ENCODE measurements around the gene ENTPD7. TPM values are rescaled to one million over a fixed set of nuclear protein-coding genes. Genes with fewer than 3 reads are reported as not detected.

ENTPD7 gene
- total and polyA plus RNA-seq, 8 donors, result 1.2 to 36.2 (median 12.2) TPM; not detected in 1

- H3K4me3 ChIP-seq, result no peak overlapping the region
- peaks cover 24 to 92% (median 77%) of the 10 kb centered on the region in 4 donors for H3K36me3 ChIP-seq
- H3K9me3 ChIP-seq, result no peaks in the 10 kb centered on the region
- peak overlapping the region in 4 of 5 donors; percentile 45 to 58 (median 50) for H3K27ac ChIP-seq
- H3K27me3 ChIP-seq, result no peaks in the 10 kb centered on the region
- DNase-seq, result no peak
- 76 to 88% (median 86%) methylated on average over 1 of the region's 1 CpG for WGBS, 5 donors
- intact Hi-C loops (cut with DNase I; ENCODE audit: low total_unique reads), result no loop called here
- TF ChIP-seq POLR2AphosphoS5 (IDR thresholded peaks at IDR 0.05) (no peak), EP300 (IDR thresholded peaks at IDR 0.05) (no peak), CTCF (IDR thresholded peaks at IDR 0.05) (no peak), POLR2A (IDR thresholded peaks at IDR 0.05) (no peak)
- H3K4me1 ChIP-seq, result peaks cover 0 to 18% (median 4%) of the 10 kb centered on the region in 4 donors
Observed at GRCh38 chr10:99708428-99709012, 49.2 kb downstream of the ENTPD7 start.

- DNase-seq, result no peak
- 52 to 73% (median 54%) methylated on average over 4 of the region's 4 CpGs for WGBS, 5 donors
- intact Hi-C loops (cut with DNase I; ENCODE audit: low total_unique reads), result loop anchor here (10.0 kb wide), 1 partner anchor 75 kb away; no protein-coding TSS in a partner anchor
- Histone ChIP-seq H3K27me3 (no peaks in the 10 kb centered on the region), H3K4me1 (peaks cover 0 to 21% (median 4%) of the 10 kb centered on the region in 4 donors), H3K9me3 (no peaks in the 10 kb centered on the region), H3K36me3 (peaks cover 24 to 92% (median 77%) of the 10 kb centered on the region in 4 donors), H3K4me3 (no peak overlapping the region), H3K27ac (peak overlapping the region in 4 of 5 donors; percentile 7 to 45 (median 24))
- TF ChIP-seq POLR2AphosphoS5 (IDR thresholded peaks at IDR 0.05) (no peak), POLR2A (IDR thresholded peaks at IDR 0.05) (no peak), CTCF (IDR thresholded peaks at IDR 0.05) (no peak), EP300 (IDR thresholded peaks at IDR 0.05) (no peak)
Observed at GRCh38 chr10:99709480-99710229, 50.3 kb downstream of the ENTPD7 start.

GRCh38 chr10:99711129-99711719 is 51.9 kb downstream of the ENTPD7 start:
- Histone ChIP-seq H3K27ac (no peak overlapping the region), H3K4me1 (peaks cover 0 to 21% (median 4%) of the 10 kb centered on the region in 4 donors), H3K27me3 (no peaks in the 10 kb centered on the region), H3K9me3 (no peaks in the 10 kb centered on the region), H3K4me3 (no peak overlapping the region), H3K36me3 (peaks cover 20 to 94% (median 77%) of the 10 kb centered on the region in 4 donors)
- no peak for TF ChIP-seq EP300 (IDR thresholded peaks at IDR 0.05)
- TF ChIP-seq CTCF (IDR thresholded peaks at IDR 0.05), result peak in 3 of 7 experiments; percentile 6 to 35 (median 24)
- intact Hi-C loops (cut with DNase I; ENCODE audit: low total_unique reads), result loop anchor here (10.0 kb wide), 1 partner anchor 76 kb away; no protein-coding TSS in a partner anchor
- DNase-seq, result peak; percentile 29 to 78

GRCh38 chr10:99714446-99714845 is 55.1 kb downstream of the ENTPD7 start:
- peaks cover 39 to 96% (median 91%) of the 10 kb centered on the region in 4 donors for H3K36me3 ChIP-seq
- peaks cover 0 to 11% (median 0%) of the 10 kb centered on the region in 4 donors for H3K4me1 ChIP-seq
- H3K4me3 ChIP-seq, result no peak overlapping the region
- H3K9me3 ChIP-seq, result no peaks in the 10 kb centered on the region
- DNase-seq, result no peak
- H3K27ac ChIP-seq, result no peak overlapping the region
- TF ChIP-seq CTCF (IDR thresholded peaks at IDR 0.05) (no peak), POLR2AphosphoS5 (IDR thresholded peaks at IDR 0.05) (no peak), POLR2A (IDR thresholded peaks at IDR 0.05) (no peak), EP300 (IDR thresholded peaks at IDR 0.05) (no peak)
- WGBS, 5 donors, result 89 to 94% (median 93%) methylated on average over 5 of the region's 5 CpGs
- intact Hi-C loops (cut with DNase I; ENCODE audit: low total_unique reads), result loop anchor here (10.0 kb wide), 1 partner anchor 80 kb away; no protein-coding TSS in a partner anchor
- H3K27me3 ChIP-seq, result no peaks in the 10 kb centered on the region

Measured in stomach (tissue), 9 donors.